WERI-Rb-1 (cell line): ENCODE data around the gene PTPRN2.

ENCODE experiments used
- DNase-seq: peaks from one replicate; pipeline ENCODE4 v3.0.0-alpha.2; 2020
- H3K27ac ChIP-seq: fragments of 250-450 bp; sonication (Bioruptor Pico); 2 replicates; pipeline ENCODE4 v1.5.1; 2020; ENCODE audit warnings: mild to moderate bottlenecking, moderate library complexity
- H3K27me3 ChIP-seq: fragments of 250-450 bp; sonication (Bioruptor Pico); 2 replicates; pipeline ENCODE4 v1.5.1; 2021; ENCODE audit warnings: mild to moderate bottlenecking, low read depth, moderate library complexity; ENCODE audit not compliant: insufficient read depth, severe bottlenecking
- H3K36me3 ChIP-seq: fragments of 250-450 bp; sonication (Bioruptor Pico); 2 replicates; pipeline ENCODE4 v1.5.1; 2020; ENCODE audit warnings: mild to moderate bottlenecking, moderate library complexity
- H3K4me3 ChIP-seq: 2 replicates; pipeline ENCODE4 v1.5.1; 2011; ENCODE audit warnings: low read depth, mild to moderate bottlenecking, control low read depth, low read length
- H3K9me3 ChIP-seq: fragments of 250-450 bp; sonication (Bioruptor Pico); 2 replicates; pipeline ENCODE4 v1.5.1; 2021; ENCODE audit warnings: mild to moderate bottlenecking, moderate library complexity; ENCODE audit not compliant: severe bottlenecking
- CTCF ChIP-seq: IDR thresholded peaks from 2 replicates; pipeline ENCODE4 v1.5.1; 2011; ENCODE audit warnings: low read depth, mild to moderate bottlenecking, control low read depth, inconsistent platforms, low read length

The PTPRN2 gene

GRCh38 chr7:157638563-157638962 is 949.1 kb downstream of the PTPRN2 start:
- peaks cover 12% of the 10 kb centered on the region for H3K9me3 ChIP-seq
- H3K27me3 ChIP-seq, result no peaks in the 10 kb centered on the region
- no peak for DNase-seq
- no peak overlapping the region for H3K27ac ChIP-seq
- H3K4me3 ChIP-seq, result no peak overlapping the region
- H3K36me3 ChIP-seq, result peaks cover 13% of the 10 kb centered on the region
- no peak for TF ChIP-seq CTCF

- peaks cover 12% of the 10 kb centered on the region for H3K9me3 ChIP-seq
- peaks cover 13% of the 10 kb centered on the region for H3K36me3 ChIP-seq
- H3K27ac ChIP-seq, result no peak overlapping the region
- no peaks in the 10 kb centered on the region for H3K27me3 ChIP-seq
- H3K4me3 ChIP-seq, result no peak overlapping the region
- DNase-seq, result no peak
- no peak for TF ChIP-seq CTCF
These were observed 950.2 kb downstream of the PTPRN2 start for GRCh38 chr7:157637216-157637949.

- no peak for TF ChIP-seq CTCF
- no peaks in the 10 kb centered on the region for H3K36me3 ChIP-seq
These were observed 952.0 kb downstream of the PTPRN2 start for GRCh38 chr7:157635669-157636068.

GRCh38 chr7:157635148-157635500 is 952.5 kb downstream of the PTPRN2 start:
- no peak for DNase-seq
- TF ChIP-seq CTCF, result no peak
- no peak overlapping the region for H3K4me3 ChIP-seq
- no peaks in the 10 kb centered on the region for H3K36me3 ChIP-seq
- no peaks in the 10 kb centered on the region for H3K27me3 ChIP-seq
- no peak overlapping the region for H3K27ac ChIP-seq
- H3K9me3 ChIP-seq, result peaks cover 7% of the 10 kb centered on the region

More at GRCh38 chr7:157635669-157636068, 952.0 kb downstream of the PTPRN2 start:
- Histone ChIP-seq H3K9me3 (peaks cover 12% of the 10 kb centered on the region), H3K27ac (no peak overlapping the region), H3K27me3 (no peaks in the 10 kb centered on the region), H3K4me3 (no peak overlapping the region)
- no peak for DNase-seq

- H3K9me3 ChIP-seq, result peaks cover 2% of the 10 kb centered on the region
These were observed 953.0 kb downstream of the PTPRN2 start for GRCh38 chr7:157634401-157635147.

More at GRCh38 chr7:157634401-157635147, 953.0 kb downstream of the PTPRN2 start:
- no peak for TF ChIP-seq CTCF
- no peak for DNase-seq
- Histone ChIP-seq H3K36me3 (no peaks in the 10 kb centered on the region), H3K27me3 (no peaks in the 10 kb centered on the region), H3K27ac (no peak overlapping the region), H3K4me3 (no peak overlapping the region)
